ENCODE results near the gene SCT. TPM values are rescaled to one million over a fixed set of nuclear protein-coding genes. Genes with fewer than 3 reads are reported as not detected.

SCT gene
- total and polyA plus RNA-seq, 4 donors = not detected

DNA sequence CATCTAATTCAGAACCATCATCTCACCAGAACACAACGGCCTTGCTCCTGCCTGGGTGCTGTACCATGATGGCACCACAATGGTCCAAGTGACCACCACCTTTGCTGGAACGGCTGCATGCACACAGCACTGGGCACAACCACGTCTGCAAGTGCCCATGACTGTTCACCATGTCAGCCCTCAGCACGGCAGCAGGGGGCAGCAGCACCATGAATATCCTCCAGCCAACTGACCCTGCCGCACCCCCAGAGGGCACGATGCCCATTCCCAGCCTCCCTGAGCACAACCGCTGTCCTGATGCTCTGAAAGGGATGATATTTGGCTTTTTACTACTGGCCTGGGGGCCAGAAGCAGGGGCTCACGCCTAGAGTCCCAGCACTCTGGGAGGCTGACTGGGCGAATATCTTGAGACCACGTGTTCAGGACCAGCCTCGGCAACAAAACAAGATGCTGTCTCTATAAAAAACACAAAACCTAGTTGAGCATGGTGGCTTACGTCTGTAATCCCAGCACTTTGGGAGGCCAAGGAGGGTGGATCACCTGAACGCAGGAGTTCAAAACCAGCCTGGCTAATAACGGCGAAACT lies 35.8 kb upstream of the SCT start:
- no peak overlapping the region for H3K9ac ChIP-seq (ENCODE audit: low read depth in 1 of 2, low read length in 2 of 2)
- whole genome bisulfite sequencing = 54% methylated on average over 15 of the region's 15 CpGs
- H3K36me3 ChIP-seq (ENCODE audit: control insufficient read depth in 4 of 4, insufficient read depth in 3 of 4, low read depth in 1 of 4, low read length in 3 of 4) = peaks cover 0 to 18% (median 3%) of the 10 kb centered on the region in 4 donors
- H3K9me3 ChIP-seq (ENCODE audit: control insufficient read depth in 4 of 4, low read length in 3 of 4) = no peaks in the 10 kb centered on the region
- TF ChIP-seq HNF4A (conservative IDR thresholded peaks at IDR 0.05) (peak; percentile 27 to 42), RAD21 (IDR thresholded peaks at IDR 0.05) (peak; percentile 89 to 95), NR2F2 (IDR thresholded peaks at IDR 0.05) (peak; percentile 75), RXRA (IDR thresholded peaks at IDR 0.05) (peak; percentile 26 to 68)
- TF ChIP-seq, protein P1, sequence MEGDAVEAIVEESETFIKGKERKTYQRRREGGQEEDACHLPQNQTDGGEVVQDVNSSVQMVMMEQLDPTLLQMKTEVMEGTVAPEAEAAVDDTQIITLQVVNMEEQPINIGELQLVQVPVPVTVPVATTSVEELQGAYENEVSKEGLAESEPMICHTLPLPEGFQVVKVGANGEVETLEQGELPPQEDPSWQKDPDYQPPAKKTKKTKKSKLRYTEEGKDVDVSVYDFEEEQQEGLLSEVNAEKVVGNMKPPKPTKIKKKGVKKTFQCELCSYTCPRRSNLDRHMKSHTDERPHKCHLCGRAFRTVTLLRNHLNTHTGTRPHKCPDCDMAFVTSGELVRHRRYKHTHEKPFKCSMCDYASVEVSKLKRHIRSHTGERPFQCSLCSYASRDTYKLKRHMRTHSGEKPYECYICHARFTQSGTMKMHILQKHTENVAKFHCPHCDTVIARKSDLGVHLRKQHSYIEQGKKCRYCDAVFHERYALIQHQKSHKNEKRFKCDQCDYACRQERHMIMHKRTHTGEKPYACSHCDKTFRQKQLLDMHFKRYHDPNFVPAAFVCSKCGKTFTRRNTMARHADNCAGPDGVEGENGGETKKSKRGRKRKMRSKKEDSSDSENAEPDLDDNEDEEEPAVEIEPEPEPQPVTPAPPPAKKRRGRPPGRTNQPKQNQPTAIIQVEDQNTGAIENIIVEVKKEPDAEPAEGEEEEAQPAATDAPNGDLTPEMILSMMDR (IDR thresholded peaks at IDR 0.05; ENCODE audit: low read depth, low read length, missing input control) = peak; percentile 82
- TF ChIP-seq, protein P2, sequence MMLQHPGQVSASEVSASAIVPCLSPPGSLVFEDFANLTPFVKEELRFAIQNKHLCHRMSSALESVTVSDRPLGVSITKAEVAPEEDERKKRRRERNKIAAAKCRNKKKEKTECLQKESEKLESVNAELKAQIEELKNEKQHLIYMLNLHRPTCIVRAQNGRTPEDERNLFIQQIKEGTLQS (IDR thresholded peaks at IDR 0.05) = no peak
- TF ChIP-seq, protein P3, sequence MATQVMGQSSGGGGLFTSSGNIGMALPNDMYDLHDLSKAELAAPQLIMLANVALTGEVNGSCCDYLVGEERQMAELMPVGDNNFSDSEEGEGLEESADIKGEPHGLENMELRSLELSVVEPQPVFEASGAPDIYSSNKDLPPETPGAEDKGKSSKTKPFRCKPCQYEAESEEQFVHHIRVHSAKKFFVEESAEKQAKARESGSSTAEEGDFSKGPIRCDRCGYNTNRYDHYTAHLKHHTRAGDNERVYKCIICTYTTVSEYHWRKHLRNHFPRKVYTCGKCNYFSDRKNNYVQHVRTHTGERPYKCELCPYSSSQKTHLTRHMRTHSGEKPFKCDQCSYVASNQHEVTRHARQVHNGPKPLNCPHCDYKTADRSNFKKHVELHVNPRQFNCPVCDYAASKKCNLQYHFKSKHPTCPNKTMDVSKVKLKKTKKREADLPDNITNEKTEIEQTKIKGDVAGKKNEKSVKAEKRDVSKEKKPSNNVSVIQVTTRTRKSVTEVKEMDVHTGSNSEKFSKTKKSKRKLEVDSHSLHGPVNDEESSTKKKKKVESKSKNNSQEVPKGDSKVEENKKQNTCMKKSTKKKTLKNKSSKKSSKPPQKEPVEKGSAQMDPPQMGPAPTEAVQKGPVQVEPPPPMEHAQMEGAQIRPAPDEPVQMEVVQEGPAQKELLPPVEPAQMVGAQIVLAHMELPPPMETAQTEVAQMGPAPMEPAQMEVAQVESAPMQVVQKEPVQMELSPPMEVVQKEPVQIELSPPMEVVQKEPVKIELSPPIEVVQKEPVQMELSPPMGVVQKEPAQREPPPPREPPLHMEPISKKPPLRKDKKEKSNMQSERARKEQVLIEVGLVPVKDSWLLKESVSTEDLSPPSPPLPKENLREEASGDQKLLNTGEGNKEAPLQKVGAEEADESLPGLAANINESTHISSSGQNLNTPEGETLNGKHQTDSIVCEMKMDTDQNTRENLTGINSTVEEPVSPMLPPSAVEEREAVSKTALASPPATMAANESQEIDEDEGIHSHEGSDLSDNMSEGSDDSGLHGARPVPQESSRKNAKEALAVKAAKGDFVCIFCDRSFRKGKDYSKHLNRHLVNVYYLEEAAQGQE (IDR thresholded peaks at IDR 0.05) = no peak
- no peak overlapping the region for H3K27ac ChIP-seq (ENCODE audit: low read depth in 1 of 2, low read length in 2 of 2)
- H3K27me3 ChIP-seq (ENCODE audit: control insufficient read depth in 4 of 4, insufficient read depth in 4 of 4, low read length in 3 of 4) = no peaks in the 10 kb centered on the region
- no peak overlapping the region for H3K4me3 ChIP-seq (ENCODE audit: low read depth in 1 of 3, low read length in 3 of 3)
- peaks cover 3 to 27% (median 20%) of the 10 kb centered on the region in 4 donors for H3K4me1 ChIP-seq (ENCODE audit: control insufficient read depth in 4 of 4, insufficient read depth in 4 of 4, low read length in 3 of 4)
- peak; percentile 74 for DNase-seq (ENCODE audit: low spot score)

DNA sequence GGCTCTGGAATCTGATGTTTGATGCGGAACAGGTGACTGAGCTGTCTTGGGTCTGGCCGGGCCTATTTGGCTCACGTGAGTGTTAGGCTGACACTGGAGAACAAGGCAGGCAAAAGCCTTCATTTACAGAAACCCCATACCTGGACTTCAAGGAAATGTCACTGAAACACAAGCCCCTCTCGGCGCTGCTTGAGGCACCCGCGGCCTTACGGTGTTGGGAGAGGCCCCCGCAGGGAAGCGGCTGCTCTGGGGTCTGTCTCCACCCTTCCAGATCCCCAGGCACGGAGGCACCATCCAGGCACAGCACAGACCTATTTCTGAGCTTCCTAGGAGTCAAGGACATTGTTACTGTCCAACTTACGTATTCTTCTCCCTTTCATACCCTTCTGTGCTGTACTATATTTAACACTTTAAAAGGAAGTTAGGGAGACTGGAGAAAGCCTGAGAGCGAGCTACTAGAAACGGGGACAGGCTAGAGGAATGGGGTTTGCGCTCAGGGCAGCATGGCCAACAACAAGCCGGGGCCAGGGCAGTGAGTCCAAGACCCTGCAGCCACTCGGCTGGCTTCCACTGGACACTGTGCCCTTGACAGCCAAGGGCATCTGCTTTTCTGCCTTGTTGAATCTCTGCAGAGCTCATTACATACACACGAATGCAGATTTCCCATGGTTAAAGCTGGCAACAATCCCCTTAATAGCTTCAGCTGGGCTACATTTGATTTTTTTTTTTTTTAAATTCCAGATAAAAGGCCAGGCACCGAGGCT lies 33.9 kb upstream of the SCT start:
- TF ChIP-seq, protein P3 (IDR thresholded peaks at IDR 0.05) = no peak
- TF ChIP-seq HNF4A (conservative IDR thresholded peaks at IDR 0.05) = no peak
- no peak for TF ChIP-seq FOXA2 (IDR thresholded peaks at IDR 0.05)
- TF ChIP-seq YY1 (IDR thresholded peaks at IDR 0.05) = no peak
- no peak for TF ChIP-seq RXRA (IDR thresholded peaks at IDR 0.05)
- TF ChIP-seq, protein P4, sequence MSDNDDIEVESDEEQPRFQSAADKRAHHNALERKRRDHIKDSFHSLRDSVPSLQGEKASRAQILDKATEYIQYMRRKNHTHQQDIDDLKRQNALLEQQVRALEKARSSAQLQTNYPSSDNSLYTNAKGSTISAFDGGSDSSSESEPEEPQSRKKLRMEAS (IDR thresholded peaks at IDR 0.05) = no peak
- TF ChIP-seq, protein P5, sequence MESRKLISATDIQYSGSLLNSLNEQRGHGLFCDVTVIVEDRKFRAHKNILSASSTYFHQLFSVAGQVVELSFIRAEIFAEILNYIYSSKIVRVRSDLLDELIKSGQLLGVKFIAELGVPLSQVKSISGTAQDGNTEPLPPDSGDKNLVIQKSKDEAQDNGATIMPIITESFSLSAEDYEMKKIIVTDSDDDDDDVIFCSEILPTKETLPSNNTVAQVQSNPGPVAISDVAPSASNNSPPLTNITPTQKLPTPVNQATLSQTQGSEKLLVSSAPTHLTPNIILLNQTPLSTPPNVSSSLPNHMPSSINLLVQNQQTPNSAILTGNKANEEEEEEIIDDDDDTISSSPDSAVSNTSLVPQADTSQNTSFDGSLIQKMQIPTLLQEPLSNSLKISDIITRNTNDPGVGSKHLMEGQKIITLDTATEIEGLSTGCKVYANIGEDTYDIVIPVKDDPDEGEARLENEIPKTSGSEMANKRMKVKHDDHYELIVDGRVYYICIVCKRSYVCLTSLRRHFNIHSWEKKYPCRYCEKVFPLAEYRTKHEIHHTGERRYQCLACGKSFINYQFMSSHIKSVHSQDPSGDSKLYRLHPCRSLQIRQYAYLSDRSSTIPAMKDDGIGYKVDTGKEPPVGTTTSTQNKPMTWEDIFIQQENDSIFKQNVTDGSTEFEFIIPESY (IDR thresholded peaks at IDR 0.05) = no peak
- TF ChIP-seq NR2F2 (IDR thresholded peaks at IDR 0.05) = no peak
- TF ChIP-seq FOXA1 (IDR thresholded peaks at IDR 0.05) = no peak
- TF ChIP-seq EGR1 (IDR thresholded peaks at IDR 0.05; ENCODE audit: low read depth in 2 of 2) = no peak
- 92% methylated on average over 19 of the region's 19 CpGs for WGBS
- Histone ChIP-seq H3K27ac (ENCODE audit: low read depth in 1 of 2, low read length in 2 of 2) (no peak overlapping the region), H3K9me3 (ENCODE audit: control insufficient read depth in 4 of 4, low read length in 3 of 4) (no peaks in the 10 kb centered on the region), H3K9ac (ENCODE audit: low read depth in 1 of 2, low read length in 2 of 2) (no peak overlapping the region), H3K27me3 (ENCODE audit: control insufficient read depth in 4 of 4, insufficient read depth in 4 of 4, low read length in 3 of 4) (no peaks in the 10 kb centered on the region), H3K4me1 (ENCODE audit: control insufficient read depth in 4 of 4, insufficient read depth in 4 of 4, low read length in 3 of 4) (peaks cover 9 to 46% (median 39%) of the 10 kb centered on the region in 4 donors), H3K36me3 (ENCODE audit: control insufficient read depth in 4 of 4, insufficient read depth in 3 of 4, low read depth in 1 of 4, low read length in 3 of 4) (peaks cover 0 to 12% (median 3%) of the 10 kb centered on the region in 4 donors), H3K4me3 (ENCODE audit: low read depth in 1 of 3, low read length in 3 of 3) (no peak overlapping the region)
- DNase-seq (ENCODE audit: low spot score) = no peak
